GM12891 (cell line): Measurements from ENCODE around the gene KLHL25.

ENCODE experiments used
- PAX5 ChIP-seq: IDR thresholded peaks from 2 replicates; pipeline ENCODE4 v1.6.1; 2011; ENCODE audit warnings: low read length, moderate library complexity, mild to moderate bottlenecking; ENCODE audit not compliant: insufficient read depth, severe bottlenecking
- POLR2A ChIP-seq: IDR thresholded peaks from 2 replicates; pipeline ENCODE4 v1.6.1; 2011; ENCODE audit warnings: low read depth, low read length, control low read depth
- POLR2AphosphoS5 ChIP-seq: IDR thresholded peaks from 2 replicates; pipeline ENCODE4 v1.6.1; 2011; ENCODE audit warnings: low read depth, low read length, control low read depth
- SPI1 ChIP-seq: IDR thresholded peaks from 2 replicates; pipeline ENCODE4 v1.6.1; 2011; ENCODE audit warnings: low read depth, low read length, control low read depth
- TAF1 ChIP-seq: IDR thresholded peaks from 2 replicates; pipeline ENCODE4 v1.6.1; 2011; ENCODE audit warnings: low read depth, low read length, control low read depth

- no peak for TF ChIP-seq POLR2AphosphoS5
- TF ChIP-seq POLR2A = no peak
- TF ChIP-seq TAF1 = no peak
- no peak for TF ChIP-seq SPI1
- TF ChIP-seq PAX5 = no peak
Measured at GRCh38 chr15:85725564-85725963, 69.2 kb downstream of the KLHL25 start.
